ENCODE data around the gene PCDHGA1.

GRCh38 chr5:141434006-141434405 is 103.7 kb downstream of the PCDHGA1 start:
- TF ChIP-seq CTCF (IDR thresholded peaks at IDR 0.05 in 4 of 5, conservative IDR thresholded peaks at IDR 0.05 in 1 of 5) (no peak), POLR2A (IDR thresholded peaks at IDR 0.05) (no peak)
